ENCODE data around the gene SFPQ.

GRCh38 chr1:35178295-35178695 is 14.7 kb downstream of the SFPQ start:
- TF ChIP-seq POLR2A (IDR thresholded peaks at IDR 0.05; ENCODE audit: low read depth, low read length), result peak; percentile 81
- peak; percentile 91 for TF ChIP-seq POLR2AphosphoS5 (IDR thresholded peaks at IDR 0.05; ENCODE audit: low read depth, low read length)
- no peak for TF ChIP-seq TAF1 (IDR thresholded peaks at IDR 0.05; ENCODE audit: low read depth, low read length)
- 0 out of 2 replicates have a peak, but pooled peaks have one; percentile 43 for TF ChIP-seq POU2F2 (IDR thresholded peaks at IDR 0.05; ENCODE audit: low read depth, low read length)
- TF ChIP-seq SPI1 (IDR thresholded peaks at IDR 0.05; ENCODE audit: low read depth, low read length), result no peak

Measured in GM12891 (cell line).